Measurements from ENCODE around the gene BRD3OS. TPM values are rescaled to one million over a fixed set of nuclear protein-coding genes. Genes with fewer than 3 reads are reported as not detected.

Gene BRD3OS
- total and polyA plus RNA-seq, 2 of the 13 experiments (the other 11 are each of a cell fraction or from before 2014, with no cell fraction given) = 4.9 to 5.7 TPM

- TF ChIP-seq ZNF230 (CRISPR knock-in tag; IDR thresholded peaks at IDR 0.05) (0 out of 2 replicates have a peak, but pooled peaks have one; percentile 54), IRF9 (CRISPR knock-in tag; IDR thresholded peaks at IDR 0.05; ENCODE audit: borderline replicate concordance) (0 out of 2 replicates have a peak, but pooled peaks have one; percentile 51), ZSCAN9 (CRISPR knock-in tag; IDR thresholded peaks at IDR 0.05; ENCODE audit: borderline replicate concordance) (peak; percentile 86; the same call in 1 of the 2 replicates), RAD21 (CRISPR knock-in tag; IDR thresholded peaks at IDR 0.05) (no peak), ZNF570 (CRISPR knock-in tag; IDR thresholded peaks at IDR 0.05; ENCODE audit: borderline replicate concordance) (no peak), TEAD3 (CRISPR knock-in tag; optimal IDR thresholded peaks at IDR 0.05; ENCODE audit: borderline replicate concordance) (peak; percentile 56), HMG20B (CRISPR knock-in tag; conservative IDR thresholded peaks at IDR 0.05) (no peak), SNAPC5 (CRISPR knock-in tag; IDR thresholded peaks at IDR 0.05; ENCODE audit: borderline replicate concordance) (no peak), SOX6 (IDR thresholded peaks at IDR 0.05) (no peak), SOX6 (CRISPR knock-in tag; IDR thresholded peaks at IDR 0.05) (peak; percentile 86), ZFP36L1 (CRISPR knock-in tag; IDR thresholded peaks at IDR 0.05) (0 out of 2 replicates have a peak, but pooled peaks have one; percentile 51), ZNF331 (CRISPR knock-in tag; IDR thresholded peaks at IDR 0.05) (0 out of 2 replicates have a peak, but pooled peaks have one; percentile 16), ZBTB10 (CRISPR knock-in tag; IDR thresholded peaks at IDR 0.05; ENCODE audit: borderline replicate concordance) (peak; percentile 81; the same call in 1 of the 2 replicates), RARA (CRISPR knock-in tag; IDR thresholded peaks at IDR 0.05) (peak; percentile 66), RFXAP (CRISPR knock-in tag; IDR thresholded peaks at IDR 0.05; ENCODE audit: borderline replicate concordance) (no peak), YEATS2 (CRISPR knock-in tag; IDR thresholded peaks at IDR 0.05; ENCODE audit: borderline replicate concordance) (peak; percentile 26; the same call in 1 of the 2 replicates), KLF6 (CRISPR knock-in tag; IDR thresholded peaks at IDR 0.05) (peak; percentile 54; the same call in 1 of the 2 replicates), SKIL (CRISPR knock-in tag; IDR thresholded peaks at IDR 0.05; ENCODE audit: borderline replicate concordance) (peak; percentile 81; the same call in 1 of the 2 replicates), PATZ1 (CRISPR knock-in tag; IDR thresholded peaks at IDR 0.05) (peak; percentile 97)
Observed at GRCh38 chr9:134057751-134058701, 32.7 kb downstream of the BRD3OS start (continued).
